K562 (cell line): Measurements from ENCODE around the gene PPOX. TPM values are rescaled to one million over a fixed set of nuclear protein-coding genes. Genes with fewer than 3 reads are reported as not detected.

ENCODE experiments used
- ATAC-seq: fragments of 200-7000 bp; cut with Tn5 transposase; 3 replicates; pipeline ENCODE4 v1.9.1; 2020; ENCODE audit warnings: moderate library complexity
- BruUV-seq: library from RNA; stranded (reverse); fragments of 400-500 nt; replicated peaks from 2 replicates; lab custom pipeline; 2021; lab: Mats Ljungman, UMichigan
- CTCF ChIA-PET: fragments of 300-600 bp; formaldehyde crosslinking; extraction: SDS; loops from one replicate; lab custom pipeline; 2021; ENCODE audit warnings: low intra/inter-chr PET ratio; lab: Yijun Ruan, JAX
- POLR2A ChIA-PET: fragments of 300-600, 350-650 bp; sonication (Branson Sonifier 250); formaldehyde crosslinking; extraction: SDS; loops from one replicate; lab custom pipeline; 2021; ENCODE audit warnings: antibody characterized with exemption, inconsistent platforms; lab: Yijun Ruan, JAX
- DNase-seq, 4 experiments: peaks; one replicate each; pipeline versions ENCODE4 v3.0.0 to v3.0.0-alpha.2; 2011 to 2018; ENCODE audit warnings: low spot score in 3 of 4, mixed read lengths in 3 of 4; ENCODE audit errors: extremely low read depth in 1 of 4
- FAIRE-seq: peaks from 2 replicates; lab custom pipeline; 2011; peaks lifted over from hg19 to GRCh38; lab: Jason Lieb, UNC
- H2AFZ ChIP-seq: 2 replicates; pipeline ENCODE4 v1.6.0; 2011; ENCODE audit warnings: low read depth, low read length, control low read depth, inconsistent platforms
- H3K27ac ChIP-seq: fragments of 200-600 bp; 3 replicates; pipeline ENCODE4 v1.8.0; 2011; ENCODE audit warnings: low read depth, mild to moderate bottlenecking, control low read depth, inconsistent platforms, low read length, moderate library complexity, mixed read lengths; ENCODE audit errors: extremely low read depth
- H3K27me3 ChIP-seq, 2 experiments: fragments of 300-600 bp in 1 of 2; 2 replicates in 1 of 2; 3 replicates in 1 of 2; pipeline versions ENCODE4 v1.6.0 to v1.8.0; 2011; ENCODE audit warnings: inconsistent platforms in 2 of 2, low read length in 2 of 2, mild to moderate bottlenecking in 1 of 2, mixed read lengths in 1 of 2, moderate library complexity in 1 of 2; ENCODE audit not compliant: control insufficient read depth in 2 of 2, insufficient read depth in 2 of 2
- H3K36me3 ChIP-seq: fragments of 300-600 bp; 3 replicates; pipeline ENCODE4 v1.8.0; 2011; ENCODE audit warnings: mild to moderate bottlenecking, low read length, inconsistent platforms; ENCODE audit not compliant: control insufficient read depth, insufficient read depth
- H3K4me1 ChIP-seq, 2 experiments: fragments of 200-600 bp in 1 of 2; replicated peaks in 1 of 2; 2 replicates in 1 of 2; 3 replicates in 1 of 2; pipeline versions ENCODE4 v1.5.1 to v1.8.0; 2011; ENCODE audit warnings: inconsistent platforms in 2 of 2, low read length in 2 of 2, mild to moderate bottlenecking in 1 of 2, mixed read lengths in 1 of 2, moderate library complexity in 1 of 2; ENCODE audit not compliant: control insufficient read depth in 2 of 2, insufficient read depth in 2 of 2
- H3K4me2 ChIP-seq: 2 replicates; pipeline ENCODE4 v1.6.1; 2011; ENCODE audit warnings: low read length, control low read depth, inconsistent platforms, mixed read lengths; ENCODE audit not compliant: insufficient read depth
- H3K4me3 ChIP-seq: fragments of 200-600 bp; sonication (generic), shearing (Covaris generic); 2 replicates; pipeline ENCODE4 v1.5.1; 2016; ENCODE audit warnings: control low read depth, inconsistent platforms
- H3K79me2 ChIP-seq: fragments of 200-600 bp; 3 replicates; pipeline ENCODE4 v1.8.0; 2011; ENCODE audit warnings: low read length, inconsistent platforms; ENCODE audit not compliant: control insufficient read depth, insufficient read depth
- H3K9ac ChIP-seq, 2 experiments: 2 replicates each; pipeline versions ENCODE4 v1.6.0 to v1.6.1; 2011; ENCODE audit warnings: low read depth in 2 of 2, low read length in 2 of 2, control low read depth in 1 of 2, inconsistent platforms in 1 of 2, mild to moderate bottlenecking in 1 of 2, mixed read lengths in 1 of 2; ENCODE audit not compliant: insufficient read depth in 1 of 2
- H3K9me1 ChIP-seq: one replicate; pipeline ENCODE4 v1.6.0; 2011; ENCODE audit warnings: inconsistent platforms, mild to moderate bottlenecking, low read length, moderate library complexity; ENCODE audit not compliant: control insufficient read depth, insufficient read depth
- H3K9me3 ChIP-seq: replicated peaks from 2 replicates; pipeline ENCODE4 v1.5.1; 2011; ENCODE audit warnings: low read depth, low read length, inconsistent platforms; ENCODE audit not compliant: control insufficient read depth, insufficient read depth
- H4K20me1 ChIP-seq: replicated peaks from 2 replicates; pipeline ENCODE4 v1.6.1; 2011; ENCODE audit warnings: low read length, inconsistent platforms, mixed read lengths; ENCODE audit not compliant: control insufficient read depth, insufficient read depth
- CBFA2T2 ChIP-seq: fragments of 450-650 bp; conservative IDR thresholded peaks from 2 replicates; pipeline ENCODE4 v1.6.1; 2017; ENCODE audit warnings: mild to moderate bottlenecking
- CBFA2T3 ChIP-seq: fragments of 450-650 bp; IDR thresholded peaks from 2 replicates; pipeline ENCODE4 v1.6.1; 2017
- EHMT2 ChIP-seq: fragments of 450-650 bp; IDR thresholded peaks from 2 replicates; pipeline ENCODE4 v1.6.1; 2018; ENCODE audit warnings: antibody characterized with exemption
- JUN ChIP-seq, 2 experiments: sonication (generic) in 1 of 2; formaldehyde crosslinking in 1 of 2; IDR thresholded peaks; 2 replicates each; pipeline versions ENCODE4 v1.6.1 to v1.8.0; 2012 to 2022; ENCODE audit warnings: borderline replicate concordance in 2 of 2, mild to moderate bottlenecking in 2 of 2, improper control_type of control experiment in 1 of 2, low read depth in 1 of 2, low read length in 1 of 2, missing genetic modification reagents in 1 of 2
- JUND ChIP-seq, 2 experiments: IDR thresholded peaks; 2 replicates in 1 of 2; 3 replicates in 1 of 2; pipeline ENCODE4 v1.6.1; 2011; ENCODE audit warnings: borderline replicate concordance in 2 of 2, low read depth in 2 of 2, low read length in 2 of 2, improper control_type of control experiment in 1 of 2, missing biosample characterization in 1 of 2, missing genetic modification characterization in 1 of 2, missing genetic modification reagents in 1 of 2
- NELFE ChIP-seq: IDR thresholded peaks from 2 replicates; pipeline ENCODE4 v1.6.1; 2011; ENCODE audit warnings: mild to moderate bottlenecking; ENCODE audit not compliant: insufficient read depth, insufficient read length
- SP1 ChIP-seq: sonication (generic); formaldehyde crosslinking; IDR thresholded peaks from 2 replicates; pipeline ENCODE4 v1.8.1; 2022; ENCODE audit warnings: mild to moderate bottlenecking, missing genetic modification reagents
- ZFP36 ChIP-seq: fragments of 150-350 bp; IDR thresholded peaks from 2 replicates; pipeline ENCODE4 v1.6.1; 2018; ENCODE audit warnings: low read length, low read depth; ENCODE audit not compliant: partially characterized antibody
- ZNF277 ChIP-seq: fragments of 250-450 bp; sonication (Bioruptor Pico); IDR thresholded peaks from 2 replicates; pipeline ENCODE4 v1.8.0; 2022; ENCODE audit warnings: inconsistent platforms, mild to moderate bottlenecking, moderate library complexity, borderline replicate concordance
- ZNF311 ChIP-seq: fragments of 250-450 bp; sonication (Bioruptor Pico); IDR thresholded peaks from 2 replicates; pipeline ENCODE4 v1.4.0; 2020; ENCODE audit warnings: mild to moderate bottlenecking, moderate library complexity
- ZNF507 ChIP-seq: conservative IDR thresholded peaks from 2 replicates; pipeline ENCODE4 v1.6.1; 2017; ENCODE audit warnings: missing genetic modification characterization, missing compliant biosample characterization
- ZZZ3 ChIP-seq: fragments of 450-650 bp; IDR thresholded peaks from 2 replicates; pipeline ENCODE4 v1.6.1; 2016; ENCODE audit warnings: antibody characterized with exemption, mild to moderate bottlenecking, moderate library complexity
- WGBS: fragments of 100-300 bp; shearing (Covaris generic); methylation state at CpG from one replicate; pipeline ENCODE4 v1.1.6; 2016; ENCODE audit warnings: low coverage, mixed read lengths; ENCODE audit not compliant: insufficient coverage; ENCODE audit errors: missing lambda C conversion rate; 5-methylcytosine and 5-hydroxymethylcytosine counted together
- in situ Hi-C: fragments of 300-500 bp; cut with MboI; formaldehyde crosslinking; loops from 4 replicates; pipeline ENCODE4 v1.15.0; 2018; ENCODE audit warnings: inconsistent platforms, mixed read lengths
- intact Hi-C: fragments of 100-400 bp; cut with micrococcal nuclease; formaldehyde crosslinking; loops from 2 replicates; pipeline ENCODE4 v1.14.2; 2022
- polyA plus RNA-seq, 8 experiments: library from polyadenylated mRNA; depleted of rRNA in 4 of 8; stranded (reverse) in 5 of 8; unstranded in 3 of 8; fragments of >200 nt; fragmentation: Nextera tagmentation in 2 of 8; fragmentation: Illumina TruSeq in 1 of 8; extraction: Ambion mirVana in 2 of 8; extraction: Trizol in 1 of 8; gene quantifications; 2 replicates each; pipeline versions ENCODE4 v1.2.1 to v1.2.3, GENCODE V29; 2011 to 2014; ENCODE audit warnings: inconsistent platforms in 1 of 8, missing spikeins in 1 of 8
- total RNA-seq, 7 experiments: library from RNA; depleted of rRNA in 6 of 7; stranded (reverse); fragments of >200 nt in 6 of 7; fragmentation: Illumina TruSeq in 2 of 7; extraction: Trizol in 2 of 7; gene quantifications; 2 replicates each; pipeline versions ENCODE4 v1.2.1 to v1.2.3, GENCODE V29; 2011 to 2021; ENCODE audit warnings: low replicate concordance in 1 of 7
- TF ChIP-seq, protein P1 (sequence below): fragments of 200-800 bp; sonication (Bioruptor generic); IDR thresholded peaks from 2 replicates; pipeline ENCODE4 v1.6.1; 2016; ENCODE audit warnings: missing genetic modification characterization, missing compliant biosample characterization
- TF ChIP-seq, protein P2 (sequence below): sonication (generic); formaldehyde crosslinking; IDR thresholded peaks from 2 replicates; pipeline ENCODE4 v1.8.1; 2023; ENCODE audit warnings: mild to moderate bottlenecking, missing genetic modification reagents, moderate library complexity

Gene PPOX
- total and polyA plus RNA-seq, 9 of the 15 experiments (the other 6 are each of a cell fraction or from before 2014, with no cell fraction given): 17.0 to 57.1 (median 38.9) TPM

DNA sequence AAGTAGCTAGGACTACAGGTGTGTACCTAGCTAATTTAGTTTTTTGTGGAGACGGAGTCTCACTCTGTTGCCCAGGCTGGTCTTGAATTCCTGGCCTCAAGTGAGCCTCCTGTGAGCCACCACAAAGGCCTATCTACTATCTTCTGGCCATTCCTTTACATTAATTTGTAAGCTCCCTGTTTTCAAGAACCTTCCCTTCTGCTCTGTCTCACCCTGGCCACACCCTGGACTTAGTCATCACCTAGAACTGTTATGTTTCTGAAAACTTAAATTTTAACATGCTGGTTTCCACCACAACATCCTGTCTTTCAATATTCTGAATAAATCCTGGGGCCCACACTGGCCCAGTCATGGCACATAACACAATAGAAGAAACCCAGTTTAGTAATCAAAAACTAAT, 16.0 kb downstream of the PPOX start:
- peaks cover under 1% of the 10 kb centered on the region; the same call in 2 of the 3 replicates for H3K79me2 ChIP-seq
- no peak overlapping the region for H3K4me3 ChIP-seq
- FAIRE-seq (no peak), DNase-seq (peak in 2 of 4 experiments; percentile 42 to 54), ATAC-seq (peak; percentile 6; the same call in 1 of the 3 replicates)
- peak overlapping the region; percentile 60; the same call in 1 of the 2 replicates for H2AFZ ChIP-seq
- peak overlapping the region in 1 of 2 experiments; percentile 53; a peak in 1 of 4 replicates for H3K9ac ChIP-seq
- WGBS: 40% methylated on average over 1 of the region's 1 CpG
- no peaks in the 10 kb centered on the region for H3K9me3 ChIP-seq
- CTCF ChIA-PET: interaction anchor here (0.6 to 1.1 kb wide), 2 partner anchors 185 to 192 kb away, joined by 4 to 5 read pairs; partner anchors contain the start of gene CFAP126
- in situ Hi-C loops: no loop called here
- H3K4me1 ChIP-seq: peaks cover 35 to 41% of the 10 kb centered on the region in 2 experiments
- POLR2A ChIA-PET: interaction anchor here (1.0 to 2.4 kb wide), 6 partner anchors 9 to 43 kb away, joined by 3 to 12 read pairs (median 6); partner anchors contain the start of genes NDUFS2 and TOMM40L
- no peaks in the 10 kb centered on the region for H4K20me1 ChIP-seq
- H3K36me3 ChIP-seq: no peaks in the 10 kb centered on the region
- intact Hi-C loops: no loop called here
- no TSS peak for BruUV-seq
- H3K27ac ChIP-seq: peak overlapping the region; percentile 34; the same call in 2 of the 3 replicates
- H3K27me3 ChIP-seq: no peaks in the 10 kb centered on the region
- H3K4me2 ChIP-seq: 0 out of 2 replicates have a peak overlapping the region, but pooled peaks have one; percentile 0
- no peaks in the 10 kb centered on the region for H3K9me1 ChIP-seq
- TF ChIP-seq CBFA2T3: no peak
- TF ChIP-seq, protein P1, sequence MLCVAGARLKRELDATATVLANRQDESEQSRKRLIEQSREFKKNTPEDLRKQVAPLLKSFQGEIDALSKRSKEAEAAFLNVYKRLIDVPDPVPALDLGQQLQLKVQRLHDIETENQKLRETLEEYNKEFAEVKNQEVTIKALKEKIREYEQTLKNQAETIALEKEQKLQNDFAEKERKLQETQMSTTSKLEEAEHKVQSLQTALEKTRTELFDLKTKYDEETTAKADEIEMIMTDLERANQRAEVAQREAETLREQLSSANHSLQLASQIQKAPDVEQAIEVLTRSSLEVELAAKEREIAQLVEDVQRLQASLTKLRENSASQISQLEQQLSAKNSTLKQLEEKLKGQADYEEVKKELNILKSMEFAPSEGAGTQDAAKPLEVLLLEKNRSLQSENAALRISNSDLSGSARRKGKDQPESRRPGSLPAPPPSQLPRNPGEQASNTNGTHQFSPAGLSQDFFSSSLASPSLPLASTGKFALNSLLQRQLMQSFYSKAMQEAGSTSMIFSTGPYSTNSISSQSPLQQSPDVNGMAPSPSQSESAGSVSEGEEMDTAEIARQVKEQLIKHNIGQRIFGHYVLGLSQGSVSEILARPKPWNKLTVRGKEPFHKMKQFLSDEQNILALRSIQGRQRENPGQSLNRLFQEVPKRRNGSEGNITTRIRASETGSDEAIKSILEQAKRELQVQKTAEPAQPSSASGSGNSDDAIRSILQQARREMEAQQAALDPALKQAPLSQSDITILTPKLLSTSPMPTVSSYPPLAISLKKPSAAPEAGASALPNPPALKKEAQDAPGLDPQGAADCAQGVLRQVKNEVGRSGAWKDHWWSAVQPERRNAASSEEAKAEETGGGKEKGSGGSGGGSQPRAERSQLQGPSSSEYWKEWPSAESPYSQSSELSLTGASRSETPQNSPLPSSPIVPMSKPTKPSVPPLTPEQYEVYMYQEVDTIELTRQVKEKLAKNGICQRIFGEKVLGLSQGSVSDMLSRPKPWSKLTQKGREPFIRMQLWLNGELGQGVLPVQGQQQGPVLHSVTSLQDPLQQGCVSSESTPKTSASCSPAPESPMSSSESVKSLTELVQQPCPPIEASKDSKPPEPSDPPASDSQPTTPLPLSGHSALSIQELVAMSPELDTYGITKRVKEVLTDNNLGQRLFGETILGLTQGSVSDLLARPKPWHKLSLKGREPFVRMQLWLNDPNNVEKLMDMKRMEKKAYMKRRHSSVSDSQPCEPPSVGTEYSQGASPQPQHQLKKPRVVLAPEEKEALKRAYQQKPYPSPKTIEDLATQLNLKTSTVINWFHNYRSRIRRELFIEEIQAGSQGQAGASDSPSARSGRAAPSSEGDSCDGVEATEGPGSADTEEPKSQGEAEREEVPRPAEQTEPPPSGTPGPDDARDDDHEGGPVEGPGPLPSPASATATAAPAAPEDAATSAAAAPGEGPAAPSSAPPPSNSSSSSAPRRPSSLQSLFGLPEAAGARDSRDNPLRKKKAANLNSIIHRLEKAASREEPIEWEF (CRISPR knock-in tag): no peak
- TF ChIP-seq, protein P2, sequence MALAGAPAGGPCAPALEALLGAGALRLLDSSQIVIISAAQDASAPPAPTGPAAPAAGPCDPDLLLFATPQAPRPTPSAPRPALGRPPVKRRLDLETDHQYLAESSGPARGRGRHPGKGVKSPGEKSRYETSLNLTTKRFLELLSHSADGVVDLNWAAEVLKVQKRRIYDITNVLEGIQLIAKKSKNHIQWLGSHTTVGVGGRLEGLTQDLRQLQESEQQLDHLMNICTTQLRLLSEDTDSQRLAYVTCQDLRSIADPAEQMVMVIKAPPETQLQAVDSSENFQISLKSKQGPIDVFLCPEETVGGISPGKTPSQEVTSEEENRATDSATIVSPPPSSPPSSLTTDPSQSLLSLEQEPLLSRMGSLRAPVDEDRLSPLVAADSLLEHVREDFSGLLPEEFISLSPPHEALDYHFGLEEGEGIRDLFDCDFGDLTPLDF (CRISPR knock-in tag): no peak
- TF ChIP-seq SP1 (CRISPR knock-in tag): no peak
- no peak for TF ChIP-seq ZNF277 (CRISPR knock-in tag)
- TF ChIP-seq CBFA2T2: no peak
- peak; percentile 35; the same call in 1 of the 2 replicates for TF ChIP-seq JUN (IDR thresholded peaks at IDR 0.05; ENCODE audit: borderline replicate concordance, low read depth, low read length)
- TF ChIP-seq JUN (CRISPR knock-in tag; IDR thresholded peaks at IDR 0.05; ENCODE audit: borderline replicate concordance): no peak
- no peak for TF ChIP-seq ZNF507 (tag)
- no peak for TF ChIP-seq ZFP36
- TF ChIP-seq JUND (IDR thresholded peaks at IDR 0.05; ENCODE audit: borderline replicate concordance, low read depth, low read length): peak; percentile 70
- TF ChIP-seq JUND (tag; IDR thresholded peaks at IDR 0.05; ENCODE audit: borderline replicate concordance, low read depth, low read length): peak; percentile 26; the same call in 1 of the 3 replicates
- no peak for TF ChIP-seq NELFE
- no peak for TF ChIP-seq ZZZ3
- no peak for TF ChIP-seq ZNF311 (CRISPR knock-in tag)
- no peak for TF ChIP-seq EHMT2
